GM12873 (cell line): ENCODE results near the gene ARHGAP27.

Source experiments
- CTCF ChIP-seq: IDR thresholded peaks from 2 replicates; pipeline ENCODE4 v1.5.1; 2012; ENCODE audit warnings: low read depth, mild to moderate bottlenecking, moderate library complexity, low read length, control low read depth; ENCODE audit not compliant: insufficient read depth; ENCODE audit errors: missing control alignments

The ARHGAP27 gene

GRCh38 chr17:45391291-45391690 lies 41.4 kb downstream of the ARHGAP27 start:
- no peak for TF ChIP-seq CTCF

- TF ChIP-seq CTCF: no peak
Measured at GRCh38 chr17:45389354-45389753, 43.3 kb downstream of the ARHGAP27 start.

- no peak for TF ChIP-seq CTCF
Measured at GRCh38 chr17:45388604-45389325, 43.9 kb downstream of the ARHGAP27 start.

GRCh38 chr17:45387739-45388138 lies 44.9 kb downstream of the ARHGAP27 start:
- TF ChIP-seq CTCF: no peak

GRCh38 chr17:45386178-45386577 lies 46.5 kb downstream of the ARHGAP27 start:
- no peak for TF ChIP-seq CTCF

GRCh38 chr17:45385331-45385997 lies 47.2 kb downstream of the ARHGAP27 start:
- peak; percentile 99 for TF ChIP-seq CTCF

GRCh38 chr17:45384789-45385262 lies 47.8 kb downstream of the ARHGAP27 start:
- TF ChIP-seq CTCF: no peak
